ENCODE data around the gene FOXJ1.

FOXJ1 gene

DNA sequence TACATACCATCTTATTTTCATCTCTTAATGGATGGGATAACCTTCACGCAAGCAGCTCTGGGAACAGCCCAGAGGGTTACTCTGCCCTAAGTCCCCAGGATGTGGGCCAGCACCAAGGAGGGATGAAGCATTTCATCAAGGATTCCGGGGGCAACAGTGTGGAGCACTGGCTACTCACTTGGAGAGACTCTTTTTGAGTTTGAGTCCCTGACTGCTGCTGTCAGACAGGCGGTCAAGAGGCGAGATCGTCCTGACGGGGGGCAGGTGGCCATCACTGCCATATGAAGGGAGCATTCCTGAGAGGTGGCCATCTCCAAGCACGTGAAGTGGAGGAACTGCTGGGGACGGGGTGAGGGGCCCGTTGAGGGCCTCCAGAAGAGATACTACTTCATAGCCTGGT, 18.1 kb upstream of the FOXJ1 start:
- DNase-seq: no peak

DNA sequence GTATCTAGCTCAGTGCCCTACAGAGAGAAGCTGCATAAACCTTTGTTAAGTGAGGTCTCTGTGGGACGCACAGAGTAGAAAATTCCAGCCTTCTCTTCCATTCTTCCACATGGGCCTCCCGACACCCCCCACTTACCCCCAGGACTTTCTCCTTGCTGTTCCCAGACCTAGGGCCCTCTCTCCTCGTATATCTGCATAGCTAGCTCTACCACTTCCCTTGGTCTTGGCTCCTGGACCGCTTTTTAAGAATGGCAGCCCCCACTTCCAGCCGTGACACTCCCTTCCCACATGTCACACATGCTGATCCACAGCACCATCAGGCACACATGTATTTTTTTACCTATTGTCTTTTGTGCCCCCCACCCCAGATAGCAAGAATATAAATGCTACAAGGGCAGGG, 16.7 kb upstream of the FOXJ1 start:
- no peak for DNase-seq

DNA sequence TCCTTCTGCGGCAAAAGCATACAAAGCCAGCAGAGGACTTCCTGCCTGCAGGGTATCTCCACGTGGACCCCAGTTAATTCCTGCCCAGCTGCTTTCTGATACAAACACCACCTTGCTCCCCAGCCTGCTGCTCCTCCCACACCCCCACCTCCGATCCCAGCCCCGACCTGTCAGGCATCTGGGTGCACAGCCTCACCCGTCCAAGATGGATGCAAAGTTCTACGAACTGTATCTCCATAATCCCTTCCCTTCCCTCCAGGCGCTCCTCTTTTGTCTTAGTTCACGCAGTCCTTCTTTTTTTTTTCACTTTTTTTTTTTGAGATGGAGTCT, 15.6 kb upstream of the FOXJ1 start:
- DNase-seq: no peak

DNA sequence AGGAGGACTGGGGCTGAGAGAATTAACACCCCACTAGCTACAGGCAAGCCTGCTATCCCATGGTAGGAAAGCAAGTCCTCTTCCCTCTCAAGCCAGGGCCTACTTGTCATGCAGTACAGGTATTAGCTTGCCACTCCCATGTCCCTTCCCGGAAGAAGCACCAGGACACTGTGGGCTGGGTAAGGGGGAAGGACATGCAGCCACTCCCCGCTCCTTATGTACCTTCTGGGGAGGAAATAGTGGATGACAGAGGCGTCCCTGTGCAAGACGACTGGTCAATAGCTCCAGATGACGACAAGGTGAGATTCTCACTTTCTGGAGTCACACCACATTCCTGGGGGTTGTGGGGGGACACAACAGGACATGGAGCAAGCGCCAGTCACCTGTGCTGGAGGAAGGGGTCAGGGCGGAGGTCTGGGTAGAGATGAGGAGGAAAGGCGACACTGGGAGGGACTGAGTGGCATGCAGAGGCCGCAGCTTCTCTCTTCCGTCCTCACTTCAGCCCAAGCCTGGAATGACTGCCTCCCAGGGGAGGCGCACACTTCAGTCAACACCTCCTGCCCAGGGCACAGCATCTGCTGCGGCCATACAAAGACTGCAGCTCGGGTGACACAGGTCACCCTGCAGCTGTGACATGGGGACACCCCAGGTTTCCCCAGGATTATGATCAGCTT, 15.1 kb upstream of the FOXJ1 start:
- no peak for DNase-seq

GRCh38 chr17:76154936-76155845, 14.1 kb upstream of the FOXJ1 start:
- no peak for DNase-seq

- DNase-seq: no peak
Observed at GRCh38 chr17:76154292-76154691, 13.2 kb upstream of the FOXJ1 start.

- DNase-seq: no peak
Observed at GRCh38 chr17:76153640-76154039, 12.6 kb upstream of the FOXJ1 start.

- DNase-seq: no peak
Observed at GRCh38 chr17:76153202-76153601, 12.2 kb upstream of the FOXJ1 start.

- DNase-seq: no peak
Observed at GRCh38 chr17:76152591-76152990, 11.5 kb upstream of the FOXJ1 start.

GRCh38 chr17:76151896-76152454, 10.9 kb upstream of the FOXJ1 start:
- no peak for DNase-seq

GRCh38 chr17:76150712-76151622, 9.9 kb upstream of the FOXJ1 start:
- DNase-seq: no peak

DNA sequence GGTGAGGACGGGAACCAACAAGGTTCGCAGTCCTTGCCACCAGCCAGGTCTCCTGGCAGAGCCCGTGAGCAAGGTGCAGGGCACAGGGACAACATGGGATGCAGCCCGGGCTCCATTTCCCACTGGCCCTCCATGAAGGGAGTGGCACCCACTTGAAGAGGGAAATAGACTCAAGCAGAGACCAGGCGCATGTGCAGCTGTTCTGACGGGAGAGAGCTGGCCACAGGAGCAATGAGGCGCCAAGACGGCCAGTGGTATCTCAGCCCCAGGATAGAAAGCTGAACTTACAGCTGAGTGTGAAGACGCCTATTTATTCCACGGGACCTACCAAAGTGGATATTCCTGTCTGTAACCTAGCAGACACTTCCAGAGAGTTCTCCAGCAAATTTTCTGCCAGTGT, 8.2 kb upstream of the FOXJ1 start:
- no peak for DNase-seq

DNA sequence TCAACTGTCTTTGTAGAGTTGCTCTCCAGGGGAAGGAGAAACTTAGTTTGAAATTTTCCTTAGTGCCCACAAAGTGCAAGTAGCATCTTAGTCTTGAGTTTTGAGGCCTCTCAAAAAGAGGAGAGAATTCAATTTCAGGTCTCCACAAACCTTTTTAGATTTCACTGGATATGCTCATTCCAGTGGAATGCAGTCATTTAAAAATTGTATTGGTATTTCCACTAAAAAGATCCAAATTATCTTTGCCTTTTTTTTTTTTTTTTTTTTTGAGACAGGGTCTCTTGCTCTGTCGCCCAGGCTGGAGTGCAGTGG, 6.9 kb upstream of the FOXJ1 start:
- no peak for DNase-seq

DNA sequence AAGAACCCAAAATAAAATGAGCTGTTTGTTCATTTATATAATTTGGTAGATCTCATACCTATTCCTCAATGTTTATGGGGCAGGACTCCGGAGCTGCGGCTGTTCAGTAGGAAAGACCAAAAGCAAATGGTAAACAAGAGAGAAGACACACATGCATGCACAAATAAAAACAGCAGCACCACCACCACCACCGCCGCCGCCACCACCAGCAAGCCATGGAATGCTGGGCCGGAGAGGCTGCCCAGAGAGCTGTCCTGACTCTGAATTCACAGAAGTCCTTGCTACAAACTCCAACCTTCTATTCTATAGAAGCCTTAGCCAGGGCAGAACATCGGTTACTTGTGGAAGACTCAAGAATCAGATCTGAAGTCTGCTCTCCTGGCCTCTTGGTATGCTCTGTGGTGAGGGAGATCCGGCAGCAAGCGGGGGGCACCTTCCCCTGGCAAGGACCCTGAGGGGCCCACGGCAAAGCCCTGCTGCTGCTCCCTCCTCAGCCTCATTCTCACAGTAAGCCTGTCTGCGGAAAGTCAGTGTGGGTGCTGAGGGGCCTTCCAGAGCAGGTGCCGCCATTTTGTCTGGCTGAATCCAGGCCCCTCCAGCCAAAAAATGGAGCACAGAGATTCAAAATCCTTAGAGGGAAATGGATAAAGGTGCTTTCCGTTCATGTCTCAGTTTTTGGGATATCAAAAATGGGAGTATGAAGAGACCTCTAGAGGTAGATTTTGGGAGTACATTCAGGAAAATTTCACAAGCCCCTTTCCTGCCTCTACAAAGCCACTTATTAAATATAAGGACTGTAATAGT, 6.4 kb upstream of the FOXJ1 start:
- DNase-seq: peak; percentile 33

DNA sequence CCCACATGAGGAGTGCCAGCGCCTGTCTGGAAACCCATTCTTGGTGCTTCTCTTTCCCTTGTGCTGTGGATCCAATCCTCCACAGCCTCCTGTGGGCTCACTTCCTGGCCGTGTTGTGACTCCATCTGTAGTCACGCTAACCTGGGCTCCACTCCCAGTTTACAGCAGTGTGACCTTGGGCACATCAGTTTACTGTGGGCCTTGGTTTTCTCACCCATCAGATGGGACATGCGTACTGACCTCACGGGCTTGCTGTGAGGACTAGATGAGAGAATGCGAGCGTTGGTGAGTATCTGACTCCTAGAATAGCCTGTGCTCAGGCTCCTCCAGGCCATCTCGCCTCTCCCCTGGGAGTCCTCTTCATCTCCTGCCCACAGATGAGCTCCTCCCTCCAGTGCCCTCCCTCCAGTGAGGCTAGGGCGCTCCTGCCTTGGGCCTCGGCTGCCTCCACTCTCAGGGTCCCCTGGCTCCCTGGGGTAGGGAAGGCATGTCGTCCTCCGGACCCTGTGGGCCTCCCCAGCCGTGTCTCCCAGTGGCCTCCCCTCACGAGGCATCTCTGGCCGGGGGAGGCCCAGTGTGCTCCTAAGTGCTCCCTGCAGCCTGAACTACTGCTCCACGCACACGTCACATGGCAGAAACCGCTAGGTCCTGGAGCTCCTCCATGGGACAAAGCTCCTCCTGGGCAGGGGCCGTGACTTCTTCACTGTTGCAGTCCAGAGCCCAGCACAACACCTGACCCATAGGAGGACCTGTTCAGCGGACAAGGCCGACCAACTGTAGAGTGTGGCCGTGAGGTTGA, 5.2 kb upstream of the FOXJ1 start:
- DNase-seq: no peak

DNA sequence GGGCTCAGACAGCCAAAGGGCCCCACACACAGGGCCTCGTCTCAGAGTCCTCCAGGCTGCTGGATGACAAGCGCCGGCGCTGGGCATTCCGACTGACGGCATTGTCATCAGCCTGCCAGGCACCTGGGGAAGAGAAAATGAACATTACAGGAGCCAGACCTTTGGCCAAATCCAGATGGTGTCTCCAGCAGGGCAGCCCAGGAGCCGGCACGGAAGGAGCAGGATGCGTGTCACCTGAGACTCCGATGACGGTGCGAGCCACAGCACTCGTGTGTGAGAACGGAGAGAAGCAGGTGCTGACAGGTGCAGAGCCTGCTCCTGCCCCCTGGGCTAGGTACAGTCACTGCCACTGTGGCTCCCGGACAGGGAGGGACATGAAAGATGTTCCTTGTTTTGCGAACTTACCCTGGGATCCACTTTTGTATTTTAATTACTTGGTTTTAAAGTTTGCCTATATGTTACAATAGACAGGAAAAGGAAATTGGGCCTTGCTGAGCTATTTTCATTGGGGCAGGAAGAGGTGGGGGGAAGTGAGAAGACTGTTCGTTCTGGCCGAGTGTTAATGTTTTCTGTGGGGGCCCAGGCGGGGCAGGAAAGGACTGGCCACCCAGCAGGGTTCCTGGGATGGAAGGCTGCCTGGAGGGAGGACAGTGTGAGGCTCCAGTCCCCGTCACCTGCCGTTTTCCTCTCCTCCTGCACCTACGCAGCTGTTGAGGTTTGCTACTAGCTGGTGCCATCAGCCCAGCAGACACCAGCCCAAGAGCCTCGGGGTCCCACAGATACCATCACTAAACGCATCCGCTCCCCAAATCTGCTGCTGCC, 4.4 kb upstream of the FOXJ1 start:
- no peak for DNase-seq

- DNase-seq: no peak
Observed at GRCh38 chr17:76142585-76143041, 1.6 kb upstream of the FOXJ1 start.

GRCh38 chr17:76142039-76142584, 1.1 kb upstream of the FOXJ1 start:
- DNase-seq: no peak

- DNase-seq: no peak
Observed at GRCh38 chr17:76140661-76141211, 309 bp downstream of the FOXJ1 start.

Measured in fibroblast of skin of back (primary cell).